ENCODE results near the gene PAPPA2.

- no peak for TF ChIP-seq CTCF (IDR thresholded peaks at IDR 0.05)
- TF ChIP-seq POLR2A (IDR thresholded peaks at IDR 0.05) = no peak
Measured at GRCh38 chr1:176434234-176434633, 28.7 kb upstream of the PAPPA2 start.
